ENCODE results near the gene TBC1D22A. TPM values are rescaled to one million over a fixed set of nuclear protein-coding genes. Genes with fewer than 3 reads are reported as not detected.

Gene TBC1D22A
- total RNA-seq, 1 experiment from 2014 or later, result 27.6 TPM

DNA sequence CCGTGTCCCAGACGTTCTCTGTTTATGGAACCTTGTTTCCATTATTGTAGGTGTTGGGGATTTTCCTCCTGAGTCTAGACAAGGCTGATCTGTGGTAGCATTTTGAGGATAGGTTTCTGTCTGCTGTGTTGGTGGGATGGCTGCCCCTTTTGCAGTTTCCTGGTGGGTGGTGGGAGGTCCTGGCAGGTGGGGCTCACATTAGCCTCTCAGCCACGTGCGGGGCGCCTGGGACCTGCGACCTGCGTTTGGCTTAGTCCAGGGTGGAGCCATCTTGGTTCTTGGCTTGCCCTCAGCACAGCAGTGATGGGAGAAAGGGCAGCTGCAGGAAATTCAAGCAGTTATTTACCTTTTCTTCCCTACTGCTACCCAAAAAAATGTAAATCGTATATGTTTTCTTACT, 143.4 kb downstream of the TBC1D22A start:
- TF ChIP-seq, protein P1, sequence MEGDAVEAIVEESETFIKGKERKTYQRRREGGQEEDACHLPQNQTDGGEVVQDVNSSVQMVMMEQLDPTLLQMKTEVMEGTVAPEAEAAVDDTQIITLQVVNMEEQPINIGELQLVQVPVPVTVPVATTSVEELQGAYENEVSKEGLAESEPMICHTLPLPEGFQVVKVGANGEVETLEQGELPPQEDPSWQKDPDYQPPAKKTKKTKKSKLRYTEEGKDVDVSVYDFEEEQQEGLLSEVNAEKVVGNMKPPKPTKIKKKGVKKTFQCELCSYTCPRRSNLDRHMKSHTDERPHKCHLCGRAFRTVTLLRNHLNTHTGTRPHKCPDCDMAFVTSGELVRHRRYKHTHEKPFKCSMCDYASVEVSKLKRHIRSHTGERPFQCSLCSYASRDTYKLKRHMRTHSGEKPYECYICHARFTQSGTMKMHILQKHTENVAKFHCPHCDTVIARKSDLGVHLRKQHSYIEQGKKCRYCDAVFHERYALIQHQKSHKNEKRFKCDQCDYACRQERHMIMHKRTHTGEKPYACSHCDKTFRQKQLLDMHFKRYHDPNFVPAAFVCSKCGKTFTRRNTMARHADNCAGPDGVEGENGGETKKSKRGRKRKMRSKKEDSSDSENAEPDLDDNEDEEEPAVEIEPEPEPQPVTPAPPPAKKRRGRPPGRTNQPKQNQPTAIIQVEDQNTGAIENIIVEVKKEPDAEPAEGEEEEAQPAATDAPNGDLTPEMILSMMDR (IDR thresholded peaks at IDR 0.05; ENCODE audit: unreplicated experiment), result no peak
- Mint-ChIP-seq H3K36me3 (ENCODE audit: insufficient read depth, unreplicated experiment) (peaks cover 13% of the 10 kb centered on the region), H3K4me3 (ENCODE audit: low read depth, unreplicated experiment) (no peak overlapping the region), H3K27me3 (ENCODE audit: unreplicated experiment) (no peaks in the 10 kb centered on the region), H3K9me3 (ENCODE audit: low read depth, unreplicated experiment) (no peaks in the 10 kb centered on the region), H3K4me1 (ENCODE audit: low read depth, unreplicated experiment) (no peaks in the 10 kb centered on the region), H3K27ac (ENCODE audit: unreplicated experiment) (no peak overlapping the region)
- CTCF ChIA-PET, result no interaction called here
- no TSS peak for BruUV-seq (replicated peaks)
- DNase-seq, result no peak
- intact Hi-C loops (cut with micrococcal nuclease; ENCODE audit: unreplicated experiment), result no loop called here

DNA sequence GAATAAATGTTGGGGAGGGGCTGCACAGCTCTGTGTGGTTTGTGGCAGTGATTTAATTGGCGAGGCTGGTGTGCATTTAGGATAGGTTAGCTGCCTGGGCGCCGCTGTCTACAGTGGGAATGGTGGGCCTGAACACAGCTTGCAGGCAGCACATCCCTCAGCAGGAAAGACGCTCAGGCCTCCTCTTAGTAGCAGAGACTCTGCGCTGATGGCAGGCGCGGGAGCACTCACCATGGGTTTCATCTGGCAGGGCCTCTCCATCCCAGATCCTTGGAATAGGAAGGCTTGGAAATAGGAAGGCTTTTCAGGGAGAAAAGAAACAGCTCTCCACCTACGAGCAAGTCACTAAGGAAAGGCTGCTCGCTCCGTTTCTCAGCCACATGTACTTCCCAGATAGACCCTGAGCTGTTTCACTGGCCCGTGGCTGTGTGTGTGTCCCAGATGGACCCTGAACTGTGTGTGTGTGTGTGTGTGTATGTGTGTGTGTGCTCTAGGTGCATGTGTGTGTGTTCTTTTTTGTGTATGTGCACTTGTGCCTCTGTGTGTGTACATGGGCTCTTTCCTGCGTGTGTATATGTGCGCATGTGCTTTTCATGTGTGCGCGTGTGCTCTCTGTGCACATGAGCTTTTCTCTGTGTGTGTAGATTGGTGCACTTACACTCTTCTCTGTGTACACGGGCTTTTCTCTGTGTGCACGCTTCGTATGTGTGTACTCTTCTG, 144.0 kb downstream of the TBC1D22A start:
- H3K36me3 Mint-ChIP-seq (ENCODE audit: insufficient read depth, unreplicated experiment), result peaks cover 15% of the 10 kb centered on the region
- H3K27me3 Mint-ChIP-seq (ENCODE audit: unreplicated experiment), result no peaks in the 10 kb centered on the region
- no peaks in the 10 kb centered on the region for H3K9me3 Mint-ChIP-seq (ENCODE audit: low read depth, unreplicated experiment)
- DNase-seq, result no peak
- H3K27ac Mint-ChIP-seq (ENCODE audit: unreplicated experiment), result no peak overlapping the region
- H3K4me1 Mint-ChIP-seq (ENCODE audit: low read depth, unreplicated experiment), result no peaks in the 10 kb centered on the region
- CTCF ChIA-PET, result no interaction called here
- intact Hi-C loops (cut with micrococcal nuclease; ENCODE audit: unreplicated experiment), result no loop called here
- no peak overlapping the region for H3K4me3 Mint-ChIP-seq (ENCODE audit: low read depth, unreplicated experiment)
- no TSS peak for BruUV-seq (replicated peaks)
- TF ChIP-seq, protein P1 (IDR thresholded peaks at IDR 0.05; ENCODE audit: unreplicated experiment), result no peak

GRCh38 chr22:46907241-46908215, 145.1 kb downstream of the TBC1D22A start:
- no peak overlapping the region for H3K4me3 Mint-ChIP-seq (ENCODE audit: low read depth, unreplicated experiment)
- no peak for DNase-seq
- no peaks in the 10 kb centered on the region for H3K9me3 Mint-ChIP-seq (ENCODE audit: low read depth, unreplicated experiment)
- BruUV-seq (replicated peaks), result no TSS peak
- CTCF ChIA-PET, result no interaction called here
- intact Hi-C loops (cut with micrococcal nuclease; ENCODE audit: unreplicated experiment), result no loop called here
- no peaks in the 10 kb centered on the region for H3K27me3 Mint-ChIP-seq (ENCODE audit: unreplicated experiment)
- H3K27ac Mint-ChIP-seq (ENCODE audit: unreplicated experiment), result no peak overlapping the region
- no peaks in the 10 kb centered on the region for H3K4me1 Mint-ChIP-seq (ENCODE audit: low read depth, unreplicated experiment)
- peaks cover 15% of the 10 kb centered on the region for H3K36me3 Mint-ChIP-seq (ENCODE audit: insufficient read depth, unreplicated experiment)
- TF ChIP-seq, protein P1 (IDR thresholded peaks at IDR 0.05; ENCODE audit: unreplicated experiment), result no peak

- Mint-ChIP-seq H3K4me1 (ENCODE audit: low read depth, unreplicated experiment) (no peaks in the 10 kb centered on the region), H3K36me3 (ENCODE audit: insufficient read depth, unreplicated experiment) (peaks cover 15% of the 10 kb centered on the region)
Measured at GRCh38 chr22:46908641-46909107, 146.2 kb downstream of the TBC1D22A start.

More at GRCh38 chr22:46908641-46909107, 146.2 kb downstream of the TBC1D22A start:
- TF ChIP-seq, protein P1 (IDR thresholded peaks at IDR 0.05; ENCODE audit: unreplicated experiment), result no peak
- Mint-ChIP-seq H3K27ac (ENCODE audit: unreplicated experiment) (no peak overlapping the region), H3K9me3 (ENCODE audit: low read depth, unreplicated experiment) (no peaks in the 10 kb centered on the region), H3K4me3 (ENCODE audit: low read depth, unreplicated experiment) (no peak overlapping the region), H3K27me3 (ENCODE audit: unreplicated experiment) (no peaks in the 10 kb centered on the region)
- DNase-seq, result no peak
- intact Hi-C loops (cut with micrococcal nuclease; ENCODE audit: unreplicated experiment), result no loop called here
- CTCF ChIA-PET, result no interaction called here
- no TSS peak for BruUV-seq (replicated peaks)
